Glutamatergic neuron (in vitro differentiated cells): ENCODE measurements around the gene SDSL. TPM values are rescaled to one million over a fixed set of nuclear protein-coding genes. Genes with fewer than 3 reads are reported as not detected.

Source experiments
- DNase-seq: peaks from one replicate; pipeline ENCODE4 v3.0.0; 2022
- H3K27ac Mint-ChIP-seq: one replicate; pipeline ENCODE4 v1.8.0; 2020; ENCODE audit warnings: mild to moderate bottlenecking, mixed read lengths, inconsistent platforms; ENCODE audit not compliant: unreplicated experiment
- H3K27me3 Mint-ChIP-seq: one replicate; pipeline ENCODE4 v1.8.0; 2020; ENCODE audit warnings: mild to moderate bottlenecking, moderate library complexity, mixed read lengths, inconsistent platforms; ENCODE audit not compliant: unreplicated experiment
- H3K36me3 Mint-ChIP-seq: one replicate; pipeline ENCODE4 v1.8.0; 2020; ENCODE audit warnings: mild to moderate bottlenecking, mixed read lengths, inconsistent platforms; ENCODE audit not compliant: unreplicated experiment
- H3K4me1 Mint-ChIP-seq: one replicate; pipeline ENCODE4 v1.8.0; 2020; ENCODE audit warnings: mild to moderate bottlenecking, low read depth, mixed read lengths, inconsistent platforms; ENCODE audit not compliant: unreplicated experiment
- H3K4me3 Mint-ChIP-seq: one replicate; pipeline ENCODE4 v1.8.0; 2020; ENCODE audit warnings: mild to moderate bottlenecking, mixed read lengths, inconsistent platforms; ENCODE audit not compliant: unreplicated experiment
- H3K9me3 Mint-ChIP-seq: one replicate; pipeline ENCODE4 v1.8.0; 2020; ENCODE audit warnings: mild to moderate bottlenecking, moderate library complexity, mixed read lengths, inconsistent platforms; ENCODE audit not compliant: unreplicated experiment
- CTCF ChIP-seq: fragments of 200-600 bp; sonication (generic); IDR thresholded peaks from one replicate; pipeline ENCODE4 v1.5.0; 2021; ENCODE audit not compliant: partially characterized antibody, unreplicated experiment
- total RNA-seq: library from RNA; stranded (reverse); fragmentation: NEBNext Ultra II Directional; extraction: Animal tissue kit (Norgen Biotek cat#: 25700); gene quantifications from one replicate; pipeline ENCODE4 v1.2.1, GENCODE V29; 2021; ENCODE audit not compliant: unreplicated experiment

The SDSL gene
- total RNA-seq, 1 donor from 2014 or later = 0.74 TPM

DNA sequence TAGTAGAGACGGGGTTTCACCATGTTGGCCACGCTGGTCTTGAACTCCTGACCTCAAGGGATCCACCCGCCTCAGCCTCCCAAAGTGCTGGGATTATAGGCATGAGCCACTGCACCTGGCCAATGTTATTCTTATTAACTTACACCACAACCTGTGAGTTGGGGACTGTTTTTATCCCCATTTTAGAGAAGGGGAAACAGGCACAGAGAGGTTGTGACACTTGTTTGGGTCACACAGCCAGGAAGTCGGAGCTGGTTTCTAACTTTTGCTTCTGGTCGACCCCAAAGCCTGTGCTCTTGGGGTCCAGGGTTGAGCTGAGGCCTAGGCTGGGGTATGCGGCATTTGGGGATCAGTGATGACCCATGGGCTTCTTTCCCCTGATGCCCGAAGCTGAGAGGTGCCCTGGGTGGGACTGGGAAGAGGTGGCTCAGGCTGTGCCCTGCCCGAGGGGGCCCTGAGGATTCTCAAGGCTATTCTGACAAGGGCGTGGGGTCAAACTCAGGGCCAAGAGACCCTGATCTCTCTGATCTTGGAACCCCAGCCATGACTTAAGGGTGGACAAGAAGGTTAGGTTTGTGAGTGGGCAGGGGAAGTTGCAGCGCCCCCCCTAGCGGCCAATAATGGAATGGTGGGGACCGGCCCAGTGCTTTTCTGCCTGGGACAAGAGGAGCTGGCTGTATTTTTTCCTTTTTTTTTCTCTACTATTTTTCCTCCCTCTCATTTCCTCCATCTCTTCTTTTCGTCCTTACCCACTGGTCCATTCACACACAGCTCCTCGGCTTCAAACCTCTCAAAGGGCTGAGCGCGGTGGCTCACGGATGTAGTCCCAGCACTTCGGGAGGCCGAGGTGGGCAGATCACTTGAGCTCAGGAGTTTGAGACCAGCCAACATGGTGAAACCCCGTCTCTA, 3.0 kb downstream of the SDSL start:
- TF ChIP-seq CTCF = peak; percentile 95
- Mint-ChIP-seq H3K9me3 (peaks cover 4% of the 10 kb centered on the region), H3K4me3 (no peak overlapping the region), H3K36me3 (no peaks in the 10 kb centered on the region), H3K4me1 (no peaks in the 10 kb centered on the region), H3K27me3 (peaks cover 7% of the 10 kb centered on the region), H3K27ac (no peak overlapping the region)
- peak; percentile 84 for DNase-seq

DNA sequence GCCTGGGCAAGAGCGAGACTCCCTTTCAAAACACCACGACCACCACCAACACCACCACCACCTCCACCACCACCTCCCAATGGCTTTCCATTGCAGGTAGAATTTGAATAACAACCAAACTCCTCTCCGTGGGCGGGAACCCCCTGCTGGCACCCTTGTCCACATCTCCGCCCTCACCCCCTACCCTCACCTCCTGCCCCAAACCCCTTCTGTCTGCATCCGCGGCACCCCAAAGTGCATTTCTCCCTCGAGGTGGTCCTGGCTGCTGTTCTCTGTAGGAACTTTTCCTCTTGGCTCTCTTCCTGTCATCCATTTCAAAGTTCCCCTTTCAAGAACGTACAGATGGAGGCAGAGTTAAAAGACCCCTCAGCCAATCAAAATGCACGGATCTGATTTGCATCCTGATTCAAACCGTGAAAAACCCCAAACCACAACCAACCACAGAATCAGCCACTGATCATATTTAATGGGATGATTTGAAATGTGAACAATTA, 3.8 kb downstream of the SDSL start:
- no peak overlapping the region for H3K4me3 Mint-ChIP-seq
- no peaks in the 10 kb centered on the region for H3K36me3 Mint-ChIP-seq
- H3K4me1 Mint-ChIP-seq = no peaks in the 10 kb centered on the region
- no peak for DNase-seq
- H3K27ac Mint-ChIP-seq = peak overlapping the region; percentile 6
- peaks cover 5% of the 10 kb centered on the region for H3K27me3 Mint-ChIP-seq
- H3K9me3 Mint-ChIP-seq = peaks cover 4% of the 10 kb centered on the region
- no peak for TF ChIP-seq CTCF

DNA sequence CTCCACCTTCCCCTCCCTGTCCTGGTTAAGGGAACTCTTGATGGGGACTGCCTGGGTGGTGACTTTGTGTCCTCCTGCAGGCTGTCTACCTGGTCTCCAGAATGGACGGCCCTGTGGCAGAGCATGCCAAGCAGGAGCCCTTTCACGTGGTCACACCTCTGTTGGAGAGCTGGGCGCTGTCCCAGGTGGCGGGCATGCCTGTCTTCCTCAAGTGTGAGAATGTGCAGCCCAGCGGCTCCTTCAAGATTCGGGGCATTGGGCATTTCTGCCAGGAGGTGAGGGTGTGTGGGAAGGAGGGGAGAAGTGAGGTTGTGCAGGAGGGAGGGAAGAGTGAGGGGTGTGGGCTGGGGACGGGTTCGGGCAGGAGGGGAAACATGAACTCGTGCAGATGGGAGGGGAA, 5.7 kb downstream of the SDSL start:
- H3K36me3 Mint-ChIP-seq = no peaks in the 10 kb centered on the region
- H3K4me1 Mint-ChIP-seq = no peaks in the 10 kb centered on the region
- no peak for DNase-seq
- no peak for TF ChIP-seq CTCF
- no peak overlapping the region for H3K4me3 Mint-ChIP-seq
- H3K27ac Mint-ChIP-seq = no peak overlapping the region
- peaks cover 5% of the 10 kb centered on the region for H3K9me3 Mint-ChIP-seq
- H3K27me3 Mint-ChIP-seq = peaks cover 6% of the 10 kb centered on the region

GRCh38 chr12:113428482-113428881, 6.3 kb downstream of the SDSL start:
- H3K4me1 Mint-ChIP-seq = no peaks in the 10 kb centered on the region
- peaks cover 6% of the 10 kb centered on the region for H3K27me3 Mint-ChIP-seq
- no peak for DNase-seq
- peaks cover 4% of the 10 kb centered on the region for H3K9me3 Mint-ChIP-seq
- TF ChIP-seq CTCF = no peak
- H3K27ac Mint-ChIP-seq = no peak overlapping the region
- H3K4me3 Mint-ChIP-seq = no peak overlapping the region
- H3K36me3 Mint-ChIP-seq = no peaks in the 10 kb centered on the region

- no peak for DNase-seq
- H3K27me3 Mint-ChIP-seq = peaks cover 2% of the 10 kb centered on the region
- H3K4me1 Mint-ChIP-seq = no peaks in the 10 kb centered on the region
- H3K36me3 Mint-ChIP-seq = no peaks in the 10 kb centered on the region
- H3K4me3 Mint-ChIP-seq = no peak overlapping the region
- no peak overlapping the region for H3K27ac Mint-ChIP-seq
- TF ChIP-seq CTCF = no peak
- peaks cover 4% of the 10 kb centered on the region for H3K9me3 Mint-ChIP-seq
Measured at GRCh38 chr12:113432986-113433385, 10.8 kb downstream of the SDSL start.
